ENCODE measurements around the gene SCNM1. TPM values are rescaled to one million over a fixed set of nuclear protein-coding genes. Genes with fewer than 3 reads are reported as not detected.
A peak's percentile ranks its signal among the peaks of the same experiment; 100 is the strongest.
"Not testable (repeated sequence)": the region's sequence is repeated elsewhere in the genome, so short reads cannot be mapped to it uniquely, and the experiment has no call there.

The SCNM1 gene
- total RNA-seq, 2 donors from 2014 or later = 87.1 to 103 TPM

GRCh38 chr1:151158751-151159251 lies 7.1 kb upstream of the SCNM1 start:
- ATAC-seq (replicated peaks in 1 of 2) (no peak), DNase-seq (peak in 1 of 2 donors; percentile 23)

DNA sequence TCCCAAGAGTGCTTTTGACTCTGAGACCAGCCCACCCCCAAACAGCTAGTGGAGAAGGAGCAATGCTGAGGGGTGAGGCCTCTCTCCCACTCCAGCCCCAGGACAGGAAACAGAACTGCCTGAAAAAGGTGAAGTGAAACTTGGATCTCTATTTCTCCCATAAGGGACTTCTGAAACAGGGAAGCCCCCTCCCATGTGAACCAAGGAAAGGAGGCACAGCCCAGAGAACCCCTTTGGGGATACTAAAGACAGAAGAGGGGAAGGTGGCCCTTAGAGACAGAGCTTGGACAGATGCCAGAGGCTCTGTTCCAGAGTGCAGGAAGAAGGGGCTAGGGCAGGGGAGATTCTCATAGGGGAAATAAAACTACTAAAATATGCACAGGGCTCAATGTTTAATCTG lies 6.6 kb upstream of the SCNM1 start:
- H3K4me1 Mint-ChIP-seq (ENCODE audit: low read depth) = peaks cover 81% of the 10 kb centered on the region
- H3K27ac Mint-ChIP-seq = peak overlapping the region; percentile 90
- no peak for DNase-seq
- H3K9me3 Mint-ChIP-seq = no peaks in the 10 kb centered on the region
- H3K36me3 Mint-ChIP-seq (ENCODE audit: insufficient read depth in 2 of 2) = peaks cover 14 to 20% of the 10 kb centered on the region in 2 donors
- peak overlapping the region; percentile 62 to 94 for H3K4me3 Mint-ChIP-seq
- H3K27me3 Mint-ChIP-seq (ENCODE audit: low read depth) = no peaks in the 10 kb centered on the region
- no peak for ATAC-seq (replicated peaks in 1 of 2)

More at GRCh38 chr1:151158751-151159251, 7.1 kb upstream of the SCNM1 start:
- peaks cover 75% of the 10 kb centered on the region for H3K4me1 Mint-ChIP-seq (ENCODE audit: low read depth)
- H3K27ac Mint-ChIP-seq = peak overlapping the region; percentile 99
- H3K9me3 Mint-ChIP-seq = no peaks in the 10 kb centered on the region
- H3K36me3 Mint-ChIP-seq (ENCODE audit: insufficient read depth in 2 of 2) = peaks cover 14 to 20% of the 10 kb centered on the region in 2 donors
- H3K27me3 Mint-ChIP-seq (ENCODE audit: low read depth) = no peaks in the 10 kb centered on the region
- H3K4me3 Mint-ChIP-seq = peak overlapping the region; percentile 94 to 99

GRCh38 chr1:151164732-151165280 lies 1.1 kb upstream of the SCNM1 start:
- Mint-ChIP-seq H3K4me1 (ENCODE audit: low read depth) (peaks cover 71% of the 10 kb centered on the region), H3K27ac (peak overlapping the region; percentile 94), H3K4me3 (peak overlapping the region; percentile 87 to 91), H3K36me3 (ENCODE audit: insufficient read depth in 2 of 2) (peaks cover 9 to 20% of the 10 kb centered on the region in 2 donors), H3K9me3 (no peaks in the 10 kb centered on the region), H3K27me3 (ENCODE audit: low read depth) (no peaks in the 10 kb centered on the region)
- ATAC-seq (replicated peaks in 1 of 2) (no peak), DNase-seq (no peak)

GRCh38 chr1:151165281-151165737 lies 635 bp upstream of the SCNM1 start:
- peaks cover 66% of the 10 kb centered on the region for H3K4me1 Mint-ChIP-seq (ENCODE audit: low read depth)
- H3K9me3 Mint-ChIP-seq = no peaks in the 10 kb centered on the region
- peak; percentile 6 to 18 for ATAC-seq (replicated peaks in 1 of 2)
- peaks cover 9 to 20% of the 10 kb centered on the region in 2 donors for H3K36me3 Mint-ChIP-seq (ENCODE audit: insufficient read depth in 2 of 2)
- H3K27ac Mint-ChIP-seq = peak overlapping the region; percentile 94
- peak; percentile 14 to 24 for DNase-seq
- peak overlapping the region; percentile 87 to 91 for H3K4me3 Mint-ChIP-seq
- H3K27me3 Mint-ChIP-seq (ENCODE audit: low read depth) = no peaks in the 10 kb centered on the region

DNA sequence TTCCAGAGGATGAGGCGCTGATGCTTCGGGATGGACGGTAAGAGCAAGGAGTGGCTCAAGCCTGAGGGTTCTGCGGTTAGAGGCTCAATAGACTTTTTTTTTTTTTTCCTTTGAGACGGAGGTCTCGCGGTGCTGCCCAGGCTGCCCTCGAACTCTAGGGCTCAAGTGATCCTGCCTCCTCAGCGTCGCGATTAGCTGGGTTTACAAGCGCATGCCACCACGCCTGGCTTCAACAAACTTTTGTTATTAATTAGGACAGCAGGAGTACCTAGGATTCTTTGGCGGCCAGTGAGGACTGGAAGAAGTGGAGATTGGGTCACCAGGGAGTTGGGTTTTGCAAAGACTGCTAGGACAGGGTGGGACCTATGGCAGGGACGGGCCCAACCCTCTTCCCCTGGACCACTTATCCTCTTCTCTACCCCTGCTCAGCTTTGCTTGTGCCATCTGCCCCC lies 587 bp downstream of the SCNM1 start:
- H3K36me3 Mint-ChIP-seq (ENCODE audit: insufficient read depth in 2 of 2) = peaks cover 9 to 16% of the 10 kb centered on the region in 2 donors
- no peaks in the 10 kb centered on the region for H3K27me3 Mint-ChIP-seq (ENCODE audit: low read depth)
- peak in 1 of 2 donors; percentile 8 for ATAC-seq (replicated peaks in 1 of 2)

GRCh38 chr1:151167116-151167515 lies 1.2 kb downstream of the SCNM1 start:
- peak overlapping the region; percentile 87 to 91 for H3K4me3 Mint-ChIP-seq

More for the DNA sequence above, 587 bp downstream of the SCNM1 start:
- no peak for DNase-seq
- H3K27ac Mint-ChIP-seq = peak overlapping the region; percentile 94
- no peaks in the 10 kb centered on the region for H3K9me3 Mint-ChIP-seq
- peak overlapping the region; percentile 87 to 91 for H3K4me3 Mint-ChIP-seq
- H3K4me1 Mint-ChIP-seq (ENCODE audit: low read depth) = peaks cover 57% of the 10 kb centered on the region

GRCh38 chr1:151171190-151171589 lies 5.2 kb downstream of the SCNM1 start:
- Mint-ChIP-seq H3K4me3 (no peak overlapping the region), H3K4me1 (ENCODE audit: low read depth) (peaks cover 20% of the 10 kb centered on the region), H3K9me3 (no peaks in the 10 kb centered on the region), H3K27me3 (ENCODE audit: low read depth) (no peaks in the 10 kb centered on the region), H3K27ac (no peak overlapping the region), H3K36me3 (ENCODE audit: insufficient read depth in 2 of 2) (peaks cover 4 to 11% of the 10 kb centered on the region in 2 donors)
- ATAC-seq (replicated peaks in 1 of 2) (no peak), DNase-seq (no peak)

More at GRCh38 chr1:151167116-151167515, 1.2 kb downstream of the SCNM1 start:
- no peak for ATAC-seq (replicated peaks in 1 of 2)
- Mint-ChIP-seq H3K4me1 (ENCODE audit: low read depth) (peaks cover 51% of the 10 kb centered on the region), H3K27ac (peak overlapping the region; percentile 21), H3K36me3 (ENCODE audit: insufficient read depth in 2 of 2) (peaks cover 9 to 16% of the 10 kb centered on the region in 2 donors), H3K27me3 (ENCODE audit: low read depth) (no peaks in the 10 kb centered on the region), H3K9me3 (no peaks in the 10 kb centered on the region)
- DNase-seq = no peak

DNA sequence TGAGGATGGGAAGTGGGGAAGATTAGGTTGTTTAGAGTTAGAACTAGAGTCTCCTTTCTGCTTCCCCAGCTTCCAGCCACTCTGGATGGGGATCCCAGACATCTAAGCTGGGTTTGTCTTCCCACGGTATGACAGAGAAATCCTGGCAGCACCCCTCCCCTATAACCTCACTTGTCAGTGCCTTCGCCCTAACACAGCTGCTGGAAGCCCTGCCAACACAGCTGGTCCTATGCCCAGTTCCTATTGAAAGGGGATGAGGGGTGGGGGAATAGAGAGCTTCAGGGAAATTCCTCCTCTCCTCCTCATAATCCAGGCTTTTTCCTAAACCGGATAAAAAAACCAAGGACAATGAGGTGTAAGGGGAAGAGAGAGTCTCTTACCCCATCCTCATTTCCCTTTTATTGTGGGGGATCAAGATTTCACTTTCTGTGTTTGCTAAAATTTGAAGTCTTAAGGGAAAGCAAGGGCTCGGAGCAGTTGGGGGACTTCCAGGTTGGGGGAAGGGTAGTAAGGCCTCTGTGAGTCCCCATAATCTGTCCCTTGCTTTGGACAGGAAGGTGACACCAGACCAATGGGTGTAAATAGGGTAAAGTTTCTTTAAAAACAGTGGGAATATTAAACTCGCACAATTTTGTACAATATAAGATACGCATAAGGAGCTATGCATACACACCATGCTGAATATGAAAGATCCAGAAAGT lies 9.2 kb downstream of the SCNM1 start:
- H3K27ac Mint-ChIP-seq = peak overlapping the region; percentile 40

DNA sequence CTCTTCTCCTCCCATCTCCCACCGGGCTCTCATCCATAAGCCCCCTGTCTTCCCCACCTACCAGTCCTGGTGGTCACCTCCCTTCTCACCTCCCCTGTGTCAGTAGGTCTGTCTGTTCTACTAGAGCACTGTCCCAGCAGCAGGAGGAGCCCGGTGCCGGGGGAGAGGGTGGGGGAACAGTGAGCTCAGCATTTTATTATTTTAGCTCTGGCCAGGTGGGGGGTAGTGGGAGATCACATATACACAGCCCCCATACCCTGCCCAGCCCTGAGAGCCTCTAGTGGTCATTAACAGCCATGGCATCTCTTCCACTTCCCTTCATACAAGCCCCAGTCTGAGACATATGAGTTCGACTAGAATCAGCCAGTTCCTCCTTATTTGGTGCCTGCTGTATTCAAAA lies 9.9 kb downstream of the SCNM1 start, which contains the start of gene TMOD4:
TSS of gene TMOD4 (minus strand) at position 119 of the 400 bp plus-strand sequence. CDS start 1,106 bp downstream, outside the sequence.
- H3K4me1 Mint-ChIP-seq (ENCODE audit: low read depth) = no peaks in the 10 kb centered on the region
- ATAC-seq (replicated peaks in 1 of 2) = peak; percentile 41 to 52
- H3K27ac Mint-ChIP-seq = peak within 1 kb of the TSS; percentile 62
- H3K27me3 Mint-ChIP-seq (ENCODE audit: low read depth) = no peaks in the 10 kb centered on the region
- DNase-seq = no peak
- no peak within 1 kb of the TSS for H3K4me3 Mint-ChIP-seq
- H3K36me3 Mint-ChIP-seq (ENCODE audit: insufficient read depth in 2 of 2) = peaks cover 11 to 21% of the 10 kb centered on the region in 2 donors
- no peaks in the 10 kb centered on the region for H3K9me3 Mint-ChIP-seq

More for the DNA sequence above, 9.2 kb downstream of the SCNM1 start:
- ATAC-seq (replicated peaks in 1 of 2) = no peak
- H3K9me3 Mint-ChIP-seq = no peaks in the 10 kb centered on the region
- H3K27me3 Mint-ChIP-seq (ENCODE audit: low read depth) = no peaks in the 10 kb centered on the region
- no peaks in the 10 kb centered on the region for H3K4me1 Mint-ChIP-seq (ENCODE audit: low read depth)
- H3K4me3 Mint-ChIP-seq = no peak overlapping the region
- H3K36me3 Mint-ChIP-seq (ENCODE audit: insufficient read depth in 2 of 2) = peaks cover 8 to 17% of the 10 kb centered on the region in 2 donors
- DNase-seq = no peak

DNA sequence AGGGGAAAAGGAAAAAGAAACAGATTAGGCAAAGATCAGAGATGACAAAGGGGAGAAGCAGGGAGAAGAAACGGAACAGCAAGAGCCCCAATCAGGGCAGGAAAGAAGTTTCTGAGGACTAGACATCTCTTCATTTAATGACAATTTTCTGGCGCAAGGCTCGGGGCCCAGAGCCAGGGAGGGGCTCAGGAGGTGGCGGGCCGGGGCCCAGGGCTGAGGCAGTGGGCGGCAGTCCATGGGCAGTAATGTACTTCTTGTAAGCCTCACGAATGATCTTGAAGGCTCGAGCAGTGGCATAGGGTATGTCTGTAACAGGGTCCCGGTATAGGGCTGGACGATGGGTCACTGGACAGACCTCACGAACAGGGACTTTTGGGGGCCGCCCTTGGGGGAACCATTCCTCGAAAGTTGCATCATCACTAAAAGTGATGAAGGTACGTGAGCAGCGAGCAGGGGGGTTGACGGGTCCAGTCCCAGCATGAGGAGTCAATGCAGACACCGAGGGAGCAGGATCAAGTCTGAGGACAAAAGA lies 10.6 kb downstream of the SCNM1 start:
- no peaks in the 10 kb centered on the region for H3K27me3 Mint-ChIP-seq (ENCODE audit: low read depth)
- peak overlapping the region; percentile 62 for H3K27ac Mint-ChIP-seq
- no peaks in the 10 kb centered on the region for H3K4me1 Mint-ChIP-seq (ENCODE audit: low read depth)
- no peaks in the 10 kb centered on the region for H3K9me3 Mint-ChIP-seq
- DNase-seq (no peak), ATAC-seq (replicated peaks in 1 of 2) (no peak)
- H3K36me3 Mint-ChIP-seq (ENCODE audit: insufficient read depth in 2 of 2) = peaks cover 13 to 27% of the 10 kb centered on the region in 2 donors
- no peak overlapping the region for H3K4me3 Mint-ChIP-seq

GRCh38 chr1:151184211-151184610 lies 18.3 kb downstream of the SCNM1 start:
- H3K9me3 Mint-ChIP-seq = no peaks in the 10 kb centered on the region
- no peak overlapping the region for H3K27ac Mint-ChIP-seq
- DNase-seq (no peak), ATAC-seq (replicated peaks in 1 of 2) (no peak)
- no peak overlapping the region for H3K4me3 Mint-ChIP-seq
- peaks cover 16% of the 10 kb centered on the region for H3K4me1 Mint-ChIP-seq (ENCODE audit: low read depth)
- H3K27me3 Mint-ChIP-seq (ENCODE audit: low read depth) = no peaks in the 10 kb centered on the region
- peaks cover 14 to 34% of the 10 kb centered on the region in 2 donors for H3K36me3 Mint-ChIP-seq (ENCODE audit: insufficient read depth in 2 of 2)

DNA sequence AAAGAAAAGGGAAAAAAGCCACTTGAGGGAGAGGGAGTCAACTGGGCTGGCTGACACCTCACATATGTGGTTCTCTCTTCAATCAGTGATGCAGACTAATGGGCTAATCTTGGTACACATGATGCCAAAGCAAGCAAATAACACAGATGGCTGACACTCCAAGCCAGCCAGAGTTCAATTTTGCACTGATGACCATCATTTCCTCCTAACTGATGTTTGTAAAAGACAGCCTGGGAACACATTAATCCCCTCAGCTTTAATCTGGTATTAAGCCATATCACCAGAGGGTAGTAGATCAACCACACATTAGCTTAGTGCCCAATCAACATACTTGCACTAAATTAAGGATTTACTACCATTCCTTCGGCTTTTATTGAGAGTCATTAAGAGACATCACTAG lies 21.3 kb downstream of the SCNM1 start:
- ATAC-seq (replicated peaks in 1 of 2) (no peak), DNase-seq (no peak)
- Mint-ChIP-seq H3K27me3 (ENCODE audit: low read depth) (no peaks in the 10 kb centered on the region), H3K36me3 (ENCODE audit: insufficient read depth in 2 of 2) (peaks cover 12 to 28% of the 10 kb centered on the region in 2 donors), H3K4me3 (no peak overlapping the region), H3K4me1 (ENCODE audit: low read depth) (peaks cover 30% of the 10 kb centered on the region), H3K9me3 (no peaks in the 10 kb centered on the region), H3K27ac (no peak overlapping the region)

GRCh38 chr1:151188667-151189066 lies 22.7 kb downstream of the SCNM1 start:
- peak overlapping the region; percentile 51 for H3K27ac Mint-ChIP-seq
- H3K4me3 Mint-ChIP-seq = peak overlapping the region; percentile 99
- not testable (repeated sequence) for H3K27me3 Mint-ChIP-seq (ENCODE audit: low read depth); ATAC-seq (replicated peaks in 1 of 2); DNase-seq; H3K9me3 Mint-ChIP-seq
- peaks cover 7 to 18% of the 10 kb centered on the region in 2 donors for H3K36me3 Mint-ChIP-seq (ENCODE audit: insufficient read depth in 2 of 2)
- H3K4me1 Mint-ChIP-seq (ENCODE audit: low read depth) = peaks cover 30% of the 10 kb centered on the region
